Endodermal cell (in vitro differentiated cells): ENCODE measurements around the gene KIAA0825. TPM values are rescaled to one million over a fixed set of nuclear protein-coding genes. Genes with fewer than 3 reads are reported as not detected.

Source experiments
- DNase-seq: peaks from one replicate; pipeline ENCODE4 v3.0.0-alpha.2; 2017
- H3K27ac ChIP-seq: 2 replicates; pipeline ENCODE4 v1.5.1; 2013; ENCODE audit warnings: mild to moderate bottlenecking, low read depth, low read length, moderate library complexity
- H3K27me3 ChIP-seq: 2 replicates; pipeline ENCODE4 v1.6.1; 2013; ENCODE audit warnings: mild to moderate bottlenecking, low read length, moderate library complexity; ENCODE audit not compliant: insufficient read depth, control insufficient read depth, poor library complexity, severe bottlenecking
- H3K36me3 ChIP-seq: 2 replicates; pipeline ENCODE4 v1.7.0; 2013; ENCODE audit warnings: mild to moderate bottlenecking, low read length, moderate library complexity; ENCODE audit not compliant: control insufficient read depth, insufficient read depth
- H3K4me1 ChIP-seq: one replicate; pipeline ENCODE4 v1.7.0; 2013; ENCODE audit warnings: low read length; ENCODE audit not compliant: control insufficient read depth, insufficient read depth
- H3K4me3 ChIP-seq: 2 replicates; pipeline ENCODE4 v1.5.1; 2013; ENCODE audit warnings: mild to moderate bottlenecking, low read length, moderate library complexity
- H3K9ac ChIP-seq: 2 replicates; pipeline ENCODE4 v1.6.1; 2013; ENCODE audit warnings: mild to moderate bottlenecking, low read length, moderate library complexity; ENCODE audit not compliant: poor library complexity, severe bottlenecking; ENCODE audit errors: extremely low read depth
- H3K9me3 ChIP-seq: 2 replicates; pipeline ENCODE4 v1.6.1; 2013; ENCODE audit warnings: mild to moderate bottlenecking, low read length, moderate library complexity; ENCODE audit not compliant: control insufficient read depth
- H3K27ac Mint-ChIP-seq: 2 replicates; pipeline ENCODE4 v1.8.0; 2020; ENCODE audit warnings: mixed read lengths
- H3K27me3 Mint-ChIP-seq: 2 replicates; pipeline ENCODE4 v1.8.0; 2021; ENCODE audit warnings: mild to moderate bottlenecking, mixed read lengths; ENCODE audit not compliant: insufficient read depth
- H3K36me3 Mint-ChIP-seq: 2 replicates; pipeline ENCODE4 v1.8.0; 2020; ENCODE audit warnings: low read depth, mixed read lengths
- H3K4me1 Mint-ChIP-seq: 2 replicates; pipeline ENCODE4 v1.8.0; 2020; ENCODE audit warnings: mixed read lengths
- H3K4me3 Mint-ChIP-seq: 2 replicates; pipeline ENCODE4 v1.8.0; 2020; ENCODE audit warnings: mild to moderate bottlenecking, moderate library complexity, mixed read lengths
- H3K9me3 Mint-ChIP-seq: 2 replicates; pipeline ENCODE4 v1.8.0; 2020; ENCODE audit warnings: mild to moderate bottlenecking, mixed read lengths
- WGBS, 2 experiments: methylation state at CpG; one replicate each; pipeline versions ENCODE4 v1.1.5 to v1.1.7; 2013; ENCODE audit warnings: missing lambda C conversion rate in 2 of 2, mixed read lengths in 1 of 2; ENCODE audit not compliant: insufficient coverage in 1 of 2, insufficient read length in 1 of 2; 5-methylcytosine and 5-hydroxymethylcytosine counted together
- total RNA-seq, 2 donors: library from RNA; stranded (reverse); fragmentation: NEBNext Ultra II Directional in 1 of 2; extraction: Animal tissue kit (Norgen Biotek cat#: 25700) in 1 of 2; gene quantifications; 2 replicates in 1 of 2; 3 replicates in 1 of 2; pipeline ENCODE4 v1.2.1, GENCODE V29; 2021
- TF ChIP-seq, protein P1 (sequence below): fragments of 200-600 bp; sonication (generic); conservative IDR thresholded peaks from 2 replicates; pipeline ENCODE4 v1.5.0; 2021; ENCODE audit warnings: antibody characterized with exemption, mild to moderate bottlenecking

Gene KIAA0825
- total RNA-seq, 2 donors from 2014 or later, result 2.6 to 3.1 TPM

DNA sequence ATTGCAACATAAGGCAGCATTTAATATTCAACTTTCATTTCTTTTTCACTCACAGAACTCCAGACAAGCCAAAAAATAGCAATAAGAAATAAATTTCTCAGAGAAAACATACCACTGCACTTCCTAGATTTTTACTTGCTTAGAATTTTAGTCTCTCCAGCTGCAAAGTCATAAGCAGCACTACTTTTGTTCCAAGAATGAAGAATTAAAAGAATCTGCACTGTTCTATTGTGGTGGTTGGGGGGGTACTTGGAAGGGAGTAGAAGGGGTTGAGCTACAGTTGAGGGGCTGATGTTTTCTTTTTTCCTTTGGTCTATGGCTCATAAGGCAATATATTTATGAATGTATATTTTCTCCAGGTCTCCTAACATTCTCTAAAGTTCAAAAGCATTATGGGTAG is 144.5 kb downstream of the KIAA0825 start:
- TF ChIP-seq, protein P1, sequence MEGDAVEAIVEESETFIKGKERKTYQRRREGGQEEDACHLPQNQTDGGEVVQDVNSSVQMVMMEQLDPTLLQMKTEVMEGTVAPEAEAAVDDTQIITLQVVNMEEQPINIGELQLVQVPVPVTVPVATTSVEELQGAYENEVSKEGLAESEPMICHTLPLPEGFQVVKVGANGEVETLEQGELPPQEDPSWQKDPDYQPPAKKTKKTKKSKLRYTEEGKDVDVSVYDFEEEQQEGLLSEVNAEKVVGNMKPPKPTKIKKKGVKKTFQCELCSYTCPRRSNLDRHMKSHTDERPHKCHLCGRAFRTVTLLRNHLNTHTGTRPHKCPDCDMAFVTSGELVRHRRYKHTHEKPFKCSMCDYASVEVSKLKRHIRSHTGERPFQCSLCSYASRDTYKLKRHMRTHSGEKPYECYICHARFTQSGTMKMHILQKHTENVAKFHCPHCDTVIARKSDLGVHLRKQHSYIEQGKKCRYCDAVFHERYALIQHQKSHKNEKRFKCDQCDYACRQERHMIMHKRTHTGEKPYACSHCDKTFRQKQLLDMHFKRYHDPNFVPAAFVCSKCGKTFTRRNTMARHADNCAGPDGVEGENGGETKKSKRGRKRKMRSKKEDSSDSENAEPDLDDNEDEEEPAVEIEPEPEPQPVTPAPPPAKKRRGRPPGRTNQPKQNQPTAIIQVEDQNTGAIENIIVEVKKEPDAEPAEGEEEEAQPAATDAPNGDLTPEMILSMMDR, result no peak
- Histone ChIP-seq H3K27me3 (no peaks in the 10 kb centered on the region), H3K9ac (no peak overlapping the region), H3K9me3 (no peaks in the 10 kb centered on the region), H3K4me3 (no peak overlapping the region), H3K36me3 (no peaks in the 10 kb centered on the region), H3K27ac (no peak overlapping the region), H3K4me1 (no peaks in the 10 kb centered on the region)
- no peak for DNase-seq
- Mint-ChIP-seq H3K4me3 (no peak overlapping the region), H3K4me1 (no peaks in the 10 kb centered on the region), H3K27ac (no peak overlapping the region), H3K27me3 (no peaks in the 10 kb centered on the region), H3K36me3 (no peaks in the 10 kb centered on the region), H3K9me3 (no peaks in the 10 kb centered on the region)

DNA sequence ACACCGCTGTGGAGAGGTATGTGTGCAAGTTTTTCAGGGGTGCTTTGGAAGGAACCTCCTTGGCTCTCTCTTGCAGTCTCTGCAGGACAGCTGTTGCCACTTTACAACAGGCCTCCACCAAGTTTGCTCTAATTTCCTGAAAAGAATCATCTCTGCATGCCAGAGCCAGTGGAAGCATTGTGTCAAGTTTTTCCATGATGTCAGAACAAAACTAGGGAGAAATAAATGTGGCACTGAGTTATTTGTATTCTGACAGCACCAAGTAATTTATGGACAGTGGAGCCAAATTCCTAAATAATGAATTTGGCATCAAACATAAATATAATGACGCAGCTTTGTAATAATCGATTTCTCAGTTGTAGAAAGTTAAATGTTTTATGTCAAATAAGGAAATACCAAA is 146.9 kb downstream of the KIAA0825 start:
- H3K27me3 ChIP-seq, result no peaks in the 10 kb centered on the region
- no peak for DNase-seq
- no peaks in the 10 kb centered on the region for H3K4me1 ChIP-seq
- no peak overlapping the region for H3K27ac ChIP-seq
- no peak overlapping the region for H3K9ac ChIP-seq
- H3K4me3 ChIP-seq, result no peak overlapping the region
- H3K9me3 Mint-ChIP-seq, result no peaks in the 10 kb centered on the region
- TF ChIP-seq, protein P1, result no peak
- no peaks in the 10 kb centered on the region for H3K4me1 Mint-ChIP-seq
- no peaks in the 10 kb centered on the region for H3K27me3 Mint-ChIP-seq
- no peaks in the 10 kb centered on the region for H3K36me3 Mint-ChIP-seq
- WGBS, 2 experiments, result 100% methylated on average over 1 of the region's 3 CpGs; no CpG with 5 or more reads in 1 of the 2 experiments
- H3K27ac Mint-ChIP-seq, result no peak overlapping the region
- no peak overlapping the region for H3K4me3 Mint-ChIP-seq
- no peaks in the 10 kb centered on the region for H3K36me3 ChIP-seq
- H3K9me3 ChIP-seq, result no peaks in the 10 kb centered on the region

DNA sequence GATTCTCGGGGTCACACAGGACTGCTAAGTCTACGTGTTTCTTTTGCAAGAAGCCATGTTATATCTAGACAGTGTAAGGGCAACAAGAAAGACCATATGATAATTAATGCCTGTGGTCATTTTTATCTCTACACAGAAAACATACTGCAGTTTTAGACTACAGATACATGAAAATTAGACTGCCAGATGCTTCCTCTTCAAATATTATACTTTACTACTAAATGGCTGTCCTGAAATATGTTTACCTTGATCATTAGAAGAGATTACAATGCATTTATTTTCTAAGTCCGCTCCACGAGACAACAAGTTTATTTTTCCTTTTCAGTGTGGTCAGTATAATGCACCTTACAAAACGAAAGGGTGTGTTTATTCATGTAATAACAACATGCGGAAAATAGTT is 147.6 kb downstream of the KIAA0825 start:
- no peak overlapping the region for H3K9ac ChIP-seq
- H3K4me3 ChIP-seq, result no peak overlapping the region
- Mint-ChIP-seq H3K9me3 (no peaks in the 10 kb centered on the region), H3K4me3 (no peak overlapping the region), H3K36me3 (no peaks in the 10 kb centered on the region), H3K4me1 (no peaks in the 10 kb centered on the region), H3K27me3 (no peaks in the 10 kb centered on the region), H3K27ac (no peak overlapping the region)
- H3K36me3 ChIP-seq, result no peaks in the 10 kb centered on the region
- H3K27ac ChIP-seq, result peak overlapping the region; percentile 4
- DNase-seq, result no peak
- TF ChIP-seq, protein P1, result no peak
- H3K9me3 ChIP-seq, result no peaks in the 10 kb centered on the region
- H3K4me1 ChIP-seq, result no peaks in the 10 kb centered on the region
- H3K27me3 ChIP-seq, result no peaks in the 10 kb centered on the region
- WGBS, 2 experiments, result 94 to 100% methylated on average over 3 to 6 of the region's 6 CpGs
